ENCODE results near the gene CYP19A1.

- TF ChIP-seq CTCF (IDR thresholded peaks at IDR 0.05; ENCODE audit: low read depth, low read length, missing input control) (no peak), GABPA (IDR thresholded peaks at IDR 0.05 in 1 of 2, conservative IDR thresholded peaks at IDR 0.05 in 1 of 2) (no peak), TAF1 (conservative IDR thresholded peaks at IDR 0.05) (no peak), SP1 (IDR thresholded peaks at IDR 0.05) (no peak), JUND (IDR thresholded peaks at IDR 0.05) (no peak), RAD21 (IDR thresholded peaks at IDR 0.05) (no peak)
- TF ChIP-seq, protein P1, sequence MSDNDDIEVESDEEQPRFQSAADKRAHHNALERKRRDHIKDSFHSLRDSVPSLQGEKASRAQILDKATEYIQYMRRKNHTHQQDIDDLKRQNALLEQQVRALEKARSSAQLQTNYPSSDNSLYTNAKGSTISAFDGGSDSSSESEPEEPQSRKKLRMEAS (IDR thresholded peaks at IDR 0.05): no peak
- TF ChIP-seq, protein P2, sequence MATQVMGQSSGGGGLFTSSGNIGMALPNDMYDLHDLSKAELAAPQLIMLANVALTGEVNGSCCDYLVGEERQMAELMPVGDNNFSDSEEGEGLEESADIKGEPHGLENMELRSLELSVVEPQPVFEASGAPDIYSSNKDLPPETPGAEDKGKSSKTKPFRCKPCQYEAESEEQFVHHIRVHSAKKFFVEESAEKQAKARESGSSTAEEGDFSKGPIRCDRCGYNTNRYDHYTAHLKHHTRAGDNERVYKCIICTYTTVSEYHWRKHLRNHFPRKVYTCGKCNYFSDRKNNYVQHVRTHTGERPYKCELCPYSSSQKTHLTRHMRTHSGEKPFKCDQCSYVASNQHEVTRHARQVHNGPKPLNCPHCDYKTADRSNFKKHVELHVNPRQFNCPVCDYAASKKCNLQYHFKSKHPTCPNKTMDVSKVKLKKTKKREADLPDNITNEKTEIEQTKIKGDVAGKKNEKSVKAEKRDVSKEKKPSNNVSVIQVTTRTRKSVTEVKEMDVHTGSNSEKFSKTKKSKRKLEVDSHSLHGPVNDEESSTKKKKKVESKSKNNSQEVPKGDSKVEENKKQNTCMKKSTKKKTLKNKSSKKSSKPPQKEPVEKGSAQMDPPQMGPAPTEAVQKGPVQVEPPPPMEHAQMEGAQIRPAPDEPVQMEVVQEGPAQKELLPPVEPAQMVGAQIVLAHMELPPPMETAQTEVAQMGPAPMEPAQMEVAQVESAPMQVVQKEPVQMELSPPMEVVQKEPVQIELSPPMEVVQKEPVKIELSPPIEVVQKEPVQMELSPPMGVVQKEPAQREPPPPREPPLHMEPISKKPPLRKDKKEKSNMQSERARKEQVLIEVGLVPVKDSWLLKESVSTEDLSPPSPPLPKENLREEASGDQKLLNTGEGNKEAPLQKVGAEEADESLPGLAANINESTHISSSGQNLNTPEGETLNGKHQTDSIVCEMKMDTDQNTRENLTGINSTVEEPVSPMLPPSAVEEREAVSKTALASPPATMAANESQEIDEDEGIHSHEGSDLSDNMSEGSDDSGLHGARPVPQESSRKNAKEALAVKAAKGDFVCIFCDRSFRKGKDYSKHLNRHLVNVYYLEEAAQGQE (IDR thresholded peaks at IDR 0.05): no peak
These were observed 40.0 kb upstream of the CYP19A1 start for GRCh38 chr15:51378406-51378805.
